IMR-90 (cell line): Measurements from ENCODE around the gene GARIN3. TPM values are rescaled to one million over a fixed set of nuclear protein-coding genes. Genes with fewer than 3 reads are reported as not detected.
A peak's percentile ranks its signal among the peaks of the same experiment; 100 is the strongest.

ENCODE experiments used
- ATAC-seq: fragments of 200-7000 bp; cut with Tn5 transposase; 2 replicates; pipeline ENCODE4 v1.9.1; 2020; ENCODE audit warnings: low read depth, mild to moderate bottlenecking, moderate library complexity
- BruUV-seq: library from RNA; stranded (reverse); fragments of 400-500 nt; replicated peaks from 2 replicates; lab custom pipeline; 2021; lab: Mats Ljungman, UMichigan
- CTCF ChIA-PET: fragments of 300-600 bp; formaldehyde crosslinking; extraction: SDS; loops from one replicate; lab custom pipeline; 2021; ENCODE audit warnings: antibody characterized with exemption; lab: Yijun Ruan, JAX
- POLR2A ChIA-PET: fragments of 300-600 bp; sonication (Branson Sonifier 250); formaldehyde crosslinking; loops from one replicate; lab custom pipeline; 2022; ENCODE audit warnings: antibody characterized with exemption; ENCODE audit not compliant: unreplicated experiment; lab: Charles Lee
- DNase-seq: peaks from one replicate; pipeline ENCODE4 v3.0.0; 2013
- H2AFZ ChIP-seq: replicated peaks from 2 replicates; pipeline ENCODE3; 2013; ENCODE audit warnings: low read length, mild to moderate bottlenecking; ENCODE audit not compliant: poor library complexity
- H2AK5ac ChIP-seq: 2 replicates; pipeline ENCODE4 v1.6.1; 2013; ENCODE audit warnings: low read depth, low read length, inconsistent platforms
- H2AK9ac ChIP-seq: replicated peaks from 2 replicates; pipeline ENCODE3; 2013; ENCODE audit warnings: mild to moderate bottlenecking, low read depth, low read length, moderate library complexity; ENCODE audit not compliant: poor library complexity
- H2BK120ac ChIP-seq: 2 replicates; pipeline ENCODE4 v1.6.1; 2013; ENCODE audit warnings: low read depth, low read length, inconsistent platforms
- H2BK15ac ChIP-seq: 3 replicates; pipeline ENCODE4 v1.6.1; 2013; ENCODE audit warnings: low read depth, low read length, inconsistent platforms
- H2BK20ac ChIP-seq: 2 replicates; pipeline ENCODE4 v1.6.1; 2013; ENCODE audit warnings: low read depth, mild to moderate bottlenecking, inconsistent platforms, low read length, moderate library complexity
- H2BK5ac ChIP-seq: 2 replicates; pipeline ENCODE4 v1.6.1; 2013; ENCODE audit warnings: mild to moderate bottlenecking, low read depth, low read length, inconsistent platforms; ENCODE audit not compliant: poor library complexity, severe bottlenecking
- H3K14ac ChIP-seq: replicated peaks from 2 replicates; pipeline ENCODE4 v1.6.1; 2013; ENCODE audit warnings: low read depth, low read length, inconsistent platforms
- H3K18ac ChIP-seq: 2 replicates; pipeline ENCODE4 v1.6.1; 2013; ENCODE audit warnings: low read depth, low read length, control low read depth
- H3K23ac ChIP-seq: 2 replicates; pipeline ENCODE4 v1.6.1; 2013; ENCODE audit warnings: low read depth, low read length, inconsistent platforms
- H3K27ac ChIP-seq: 2 replicates; pipeline ENCODE4 v1.5.1; 2013; ENCODE audit warnings: mild to moderate bottlenecking, control low read depth, low read length; ENCODE audit not compliant: insufficient read depth
- H3K27me3 ChIP-seq: 2 replicates; pipeline ENCODE4 v1.6.1; 2013; ENCODE audit warnings: low read length; ENCODE audit not compliant: control insufficient read depth, insufficient read depth
- H3K36me3 ChIP-seq: 2 replicates; pipeline ENCODE4 v1.6.1; 2013; ENCODE audit warnings: low read length, mixed read lengths; ENCODE audit not compliant: control insufficient read depth, insufficient read depth
- H3K4ac ChIP-seq: 2 replicates; pipeline ENCODE4 v1.6.1; 2013; ENCODE audit warnings: low read depth, low read length, inconsistent platforms
- H3K4me1 ChIP-seq: 2 replicates; pipeline ENCODE4 v1.6.1; 2013; ENCODE audit warnings: low read length, mixed read lengths; ENCODE audit not compliant: control insufficient read depth, insufficient read depth
- H3K4me2 ChIP-seq: 2 replicates; pipeline ENCODE4 v1.6.1; 2013; ENCODE audit warnings: low read depth, mild to moderate bottlenecking, control low read depth, low read length, moderate library complexity
- H3K4me3 ChIP-seq: 2 replicates; pipeline ENCODE4 v1.5.1; 2013; ENCODE audit warnings: low read depth, mild to moderate bottlenecking, control low read depth, low read length, moderate library complexity; ENCODE audit not compliant: insufficient read depth
- H3K56ac ChIP-seq: 2 replicates; pipeline ENCODE4 v1.6.1; 2013; ENCODE audit warnings: low read length, inconsistent platforms; ENCODE audit not compliant: insufficient read depth; ENCODE audit errors: extremely low read depth
- H3K79me1 ChIP-seq, 2 experiments: 2 replicates each; pipeline ENCODE4 v1.6.1; 2013; ENCODE audit warnings: low read length in 2 of 2, inconsistent platforms in 1 of 2, low read depth in 1 of 2
- H3K9ac ChIP-seq: 2 replicates; pipeline ENCODE4 v1.6.1; 2013; ENCODE audit warnings: low read depth, low read length, control low read depth
- H3K9me1 ChIP-seq: 2 replicates; pipeline ENCODE4 v1.6.1; 2013; ENCODE audit warnings: low read length, inconsistent platforms; ENCODE audit not compliant: insufficient read depth
- H3K9me3 ChIP-seq: 2 replicates; pipeline ENCODE4 v1.6.1; 2013; ENCODE audit warnings: low read length; ENCODE audit not compliant: control insufficient read depth, insufficient read depth
- H4K20me1 ChIP-seq: 2 replicates; pipeline ENCODE4 v1.6.1; 2013; ENCODE audit warnings: low read length, inconsistent platforms; ENCODE audit not compliant: insufficient read depth
- H4K5ac ChIP-seq: 2 replicates; pipeline ENCODE4 v1.6.1; 2013; ENCODE audit warnings: mild to moderate bottlenecking, low read depth, low read length, control low read depth
- H4K8ac ChIP-seq, 2 experiments: 2 replicates each; pipeline ENCODE4 v1.6.1; 2013; ENCODE audit warnings: low read depth in 2 of 2, low read length in 2 of 2, control low read depth in 1 of 2, inconsistent platforms in 1 of 2
- H4K91ac ChIP-seq: 2 replicates; pipeline ENCODE4 v1.6.1; 2013; ENCODE audit warnings: low read depth, low read length, inconsistent platforms; ENCODE audit not compliant: insufficient read depth
- BHLHE40 ChIP-seq: fragments of 150-350 bp; IDR thresholded peaks from 2 replicates; pipeline ENCODE4 v1.6.1; 2016; ENCODE audit warnings: mild to moderate bottlenecking, low read depth, low read length
- MAZ ChIP-seq: IDR thresholded peaks from 2 replicates; pipeline ENCODE4 v1.6.1; 2012; ENCODE audit warnings: low read depth, mild to moderate bottlenecking, low read length, improper control_type of control experiment, moderate library complexity, borderline replicate concordance
- NFE2L2 ChIP-seq: fragments of 150-350 bp; IDR thresholded peaks from 2 replicates; pipeline ENCODE4 v1.6.1; 2016; ENCODE audit warnings: low read depth, mild to moderate bottlenecking, low read length
- SMC3 ChIP-seq: fragments of 150-350 bp; IDR thresholded peaks from 2 replicates; pipeline ENCODE4 v1.6.1; 2016; ENCODE audit warnings: low read depth, mild to moderate bottlenecking, antibody characterized with exemption, low read length, moderate library complexity
- USF2 ChIP-seq: fragments of 150-350 bp; IDR thresholded peaks from 2 replicates; pipeline ENCODE4 v1.6.1; 2017; ENCODE audit warnings: mild to moderate bottlenecking, antibody characterized with exemption, low read length, low read depth
- WGBS, 2 experiments: methylation state at CpG; one replicate each; pipeline versions ENCODE4 v1.1.5 to v1.1.7; 2013; ENCODE audit warnings: missing lambda C conversion rate in 2 of 2; ENCODE audit not compliant: insufficient read length in 1 of 2; ENCODE audit errors: extremely low coverage in 2 of 2; 5-methylcytosine and 5-hydroxymethylcytosine counted together
- dilution Hi-C: fragments of 300-500 bp; cut with HindIII; formaldehyde crosslinking; loops from one replicate; pipeline ENCODE4 v1.14.3; 2018; ENCODE audit warnings: low sequenced_read_pairs; ENCODE audit not compliant: unreplicated experiment
- in situ Hi-C: fragments of 300-500 bp; cut with MboI; formaldehyde crosslinking; loops from 3 replicates; pipeline ENCODE4 v1.14.3; 2019; ENCODE audit warnings: low sequenced_read_pairs, inconsistent platforms, mixed read lengths
- intact Hi-C: fragments of 100-400 bp; cut with micrococcal nuclease; formaldehyde crosslinking; loops from 2 replicates; pipeline ENCODE4 v1.10.0; 2022
- polyA plus RNA-seq, 3 experiments: library from polyadenylated mRNA; depleted of rRNA; stranded (reverse); fragments of >200 nt; gene quantifications; 2 replicates each; pipeline ENCODE4 v1.2.3, GENCODE V29; 2012; ENCODE audit warnings: low replicate concordance in 1 of 3
- total RNA-seq: library from RNA; depleted of rRNA; stranded (reverse); fragments of >200 nt; gene quantifications from 2 replicates; pipeline ENCODE4 v1.2.3, GENCODE V29; 2012

Gene GARIN3
- total and polyA plus RNA-seq, 2 of the 4 experiments (the other 2 are of a cell fraction): not detected

DNA sequence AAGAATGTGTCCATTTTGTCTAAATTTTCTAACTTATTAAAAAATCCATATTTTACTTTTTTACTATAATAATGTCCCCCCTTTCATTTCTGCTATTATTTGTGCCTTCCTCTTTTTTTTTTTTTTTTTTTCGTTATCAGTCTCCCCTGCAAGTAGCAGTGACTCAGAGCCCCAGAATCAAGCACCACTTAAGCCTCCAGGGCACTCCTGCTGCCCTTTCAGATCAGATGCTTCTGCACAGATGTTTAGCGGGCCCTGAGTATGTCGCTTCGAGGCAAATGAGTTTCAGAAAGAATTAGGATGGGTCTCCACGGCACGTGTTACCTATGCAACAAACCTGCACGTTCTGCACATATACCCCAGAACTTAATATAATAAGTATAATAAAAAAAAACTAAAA, 35.1 kb downstream of the GARIN3 start:
- Histone ChIP-seq H3K23ac (no peak overlapping the region), H2AFZ (no peak overlapping the region), H2BK5ac (no peak overlapping the region), H3K79me1 (no peaks in the 10 kb centered on the region; a peak in 1 of 4 replicates), H4K8ac (no peak overlapping the region), H3K36me3 (no peaks in the 10 kb centered on the region), H3K9me3 (no peaks in the 10 kb centered on the region), H2BK20ac (no peak overlapping the region), H2AK9ac (no peak overlapping the region), H3K4me3 (no peak overlapping the region), H3K9ac (no peak overlapping the region), H3K4ac (no peak overlapping the region), H2BK120ac (no peak overlapping the region), H4K91ac (no peak overlapping the region), H4K5ac (no peak overlapping the region), H2AK5ac (no peak overlapping the region), H3K4me2 (no peak overlapping the region), H3K18ac (no peak overlapping the region), H2BK15ac (no peak overlapping the region), H3K9me1 (no peaks in the 10 kb centered on the region), H3K27ac (no peak overlapping the region), H3K56ac (no peak overlapping the region), H3K14ac (no peak overlapping the region), H3K27me3 (no peaks in the 10 kb centered on the region), H4K20me1 (no peaks in the 10 kb centered on the region), H3K4me1 (no peaks in the 10 kb centered on the region)
- no TSS peak for BruUV-seq
- dilution Hi-C loops: no loop called here
- ATAC-seq (no peak), DNase-seq (peak; percentile 21)
- ChIA-PET CTCF (interaction anchor here (0.6 to 0.7 kb wide), 2 partner anchors 16 to 1127 kb away, joined by 3 to 5 read pairs; no protein-coding TSS in a partner anchor), POLR2A (no interaction called here)
- WGBS, 2 experiments: no CpG with 5 or more reads among the region's 7 CpGs
- TF ChIP-seq NFE2L2 (no peak), USF2 (no peak), SMC3 (no peak), BHLHE40 (no peak), MAZ (no peak)
- intact Hi-C loops: loop anchor here (5.0 kb wide), 3 partner anchors 304 to 1514 kb away; no protein-coding TSS in a partner anchor
- in situ Hi-C loops: loop anchor here (25.0 kb wide), 1 partner anchor 1194 kb away; no protein-coding TSS in a partner anchor
